HL-60 (cell line): Measurements from ENCODE around the gene DNAL4.
A peak's percentile ranks its signal among the peaks of the same experiment; 100 is the strongest.

Source experiments
- DNase-seq, 2 experiments: peaks; one replicate each; pipeline ENCODE4 v3.0.0-alpha.2; 2010 to 2020; ENCODE audit warnings: low read depth in 1 of 2, low spot score in 1 of 2
- H3K27ac ChIP-seq: fragments of 250-450 bp; sonication (Bioruptor Pico); replicated peaks from 2 replicates; pipeline ENCODE4 v1.5.1; 2020; ENCODE audit warnings: mild to moderate bottlenecking, moderate library complexity
- H3K27me3 ChIP-seq: fragments of 250-450 bp; sonication (Bioruptor Pico); 2 replicates; pipeline ENCODE4 v1.5.1; 2021; ENCODE audit warnings: mild to moderate bottlenecking, moderate library complexity; ENCODE audit not compliant: insufficient read depth, poor library complexity, severe bottlenecking
- H3K4me3 ChIP-seq: replicated peaks from 2 replicates; pipeline ENCODE4 v1.5.1; 2011; ENCODE audit warnings: mild to moderate bottlenecking, control low read depth, low read length; ENCODE audit not compliant: insufficient read depth
- CTCF ChIP-seq: IDR thresholded peaks from one replicate; pipeline ENCODE4 v1.5.1; 2011; ENCODE audit warnings: low read length, control low read depth, inconsistent platforms; ENCODE audit not compliant: insufficient read depth
- GABPA ChIP-seq: IDR thresholded peaks from 2 replicates; pipeline ENCODE4 v1.6.1; 2012; ENCODE audit warnings: low read depth
- POLR2AphosphoS5 ChIP-seq: IDR thresholded peaks from 2 replicates; pipeline ENCODE4 v1.6.1; 2012; ENCODE audit warnings: low read depth
- REST ChIP-seq: IDR thresholded peaks from 2 replicates; pipeline ENCODE4 v1.6.1; 2012; ENCODE audit warnings: low read depth; ENCODE audit not compliant: insufficient replicate concordance
- SPI1 ChIP-seq: IDR thresholded peaks from 2 replicates; pipeline ENCODE4 v1.6.1; 2012; ENCODE audit warnings: low read depth, mild to moderate bottlenecking, borderline replicate concordance

The DNAL4 gene

GRCh38 chr22:38736257-38736570 is 57.7 kb downstream of the DNAL4 start:
- no peak for DNase-seq
- Histone ChIP-seq H3K4me3 (no peak overlapping the region), H3K27ac (no peak overlapping the region), H3K27me3 (no peaks in the 10 kb centered on the region)
- TF ChIP-seq GABPA (no peak), CTCF (no peak), POLR2AphosphoS5 (no peak), REST (no peak)

GRCh38 chr22:38735465-38736256 is 58.3 kb downstream of the DNAL4 start:
- no peak for DNase-seq
- no peak for TF ChIP-seq GABPA
- peak; percentile 51; the same call in 1 of the 2 replicates for TF ChIP-seq POLR2AphosphoS5
- no peak overlapping the region for H3K4me3 ChIP-seq
- H3K27ac ChIP-seq: no peak overlapping the region; the same call in 1 of the 2 replicates
- H3K27me3 ChIP-seq: no peaks in the 10 kb centered on the region

- Histone ChIP-seq H3K4me3 (no peak overlapping the region), H3K27ac (no peak overlapping the region), H3K27me3 (no peaks in the 10 kb centered on the region)
Measured at GRCh38 chr22:38735126-38735464, 58.8 kb downstream of the DNAL4 start.

More at GRCh38 chr22:38735126-38735464, 58.8 kb downstream of the DNAL4 start:
- DNase-seq: no peak
- TF ChIP-seq GABPA: no peak
- TF ChIP-seq POLR2AphosphoS5: no peak
- TF ChIP-seq REST: no peak
- no peak for TF ChIP-seq SPI1
- TF ChIP-seq CTCF: no peak
